Upper lobe of right lung (tissue), 1 donor: ENCODE results near the gene INPP5F. TPM values are rescaled to one million over a fixed set of nuclear protein-coding genes. Genes with fewer than 3 reads are reported as not detected.

Experiments used
- ATAC-seq: fragments of 200-7000 bp; cut with Tn5 transposase; one replicate; pipeline ENCODE4 v1.9.1; 2020; ENCODE audit warnings: mild to moderate bottlenecking, moderate library complexity
- DNase-seq: peaks from one replicate; pipeline ENCODE4 v3.0.0-alpha.2; 2020
- H3K27ac ChIP-seq: fragments of 200-600 bp; one replicate; pipeline ENCODE4 v1.8.0; 2022
- H3K27me3 ChIP-seq: fragments of 200-600 bp; one replicate; pipeline ENCODE4 v1.8.0; 2022; ENCODE audit warnings: mild to moderate bottlenecking
- H3K36me3 ChIP-seq: fragments of 200-600 bp; one replicate; pipeline ENCODE4 v1.8.0; 2022
- H3K4me1 ChIP-seq: fragments of 200-600 bp; one replicate; pipeline ENCODE4 v1.8.0; 2022
- H3K4me3 ChIP-seq: fragments of 200-600 bp; one replicate; pipeline ENCODE4 v1.8.0; 2022; ENCODE audit warnings: mild to moderate bottlenecking
- H3K9me3 ChIP-seq: fragments of 200-600 bp; one replicate; pipeline ENCODE4 v1.8.0; 2022
- CTCF ChIP-seq: fragments of 200-600 bp; IDR thresholded peaks from one replicate; pipeline ENCODE4 v1.8.0; 2022; ENCODE audit warnings: antibody characterized with exemption
- intact Hi-C: fragments of 100-400 bp; cut with DNase I; formaldehyde crosslinking; loops from one replicate; pipeline ENCODE4 v1.11.0; 2022
- total RNA-seq: library from RNA; stranded (reverse); fragmentation: NEBNext Ultra II Directional; extraction: Animal tissue kit (Norgen Biotek cat#: 25700); gene quantifications from one replicate; pipeline ENCODE4 v1.2.1, GENCODE V29; 2021
- donor health status: DM: no; HTN: yes; CAD: no; lungs with severe emphysema.

The INPP5F gene
- total RNA-seq, 1 donor from 2014 or later = 13.9 TPM

DNA sequence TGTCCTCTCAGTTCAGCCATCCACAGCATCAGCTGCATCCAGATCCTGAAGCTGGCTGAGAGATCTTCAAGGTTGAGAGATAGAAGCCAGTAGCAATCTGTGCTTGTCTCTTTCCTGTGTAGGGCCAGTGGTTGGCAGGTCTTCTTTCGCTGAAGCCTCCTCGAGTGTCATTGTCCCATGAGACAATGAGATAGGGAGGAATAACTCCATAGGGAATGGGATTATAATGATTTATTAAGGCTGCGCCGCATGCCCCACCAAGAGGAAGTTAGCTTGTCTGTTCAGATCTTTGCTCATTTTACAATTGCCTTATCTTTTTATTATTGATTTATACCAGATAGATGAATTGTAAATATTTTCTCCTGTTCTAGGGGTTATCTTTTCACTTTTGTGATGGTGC is 85.3 kb downstream of the INPP5F start:
- no peak for TF ChIP-seq CTCF
- Histone ChIP-seq H3K27ac (no peak overlapping the region), H3K4me3 (no peak overlapping the region), H3K27me3 (no peaks in the 10 kb centered on the region), H3K4me1 (no peaks in the 10 kb centered on the region), H3K9me3 (no peaks in the 10 kb centered on the region), H3K36me3 (peaks cover 12% of the 10 kb centered on the region)
- DNase-seq = no peak
- ATAC-seq = no peak
- intact Hi-C loops = no loop called here

DNA sequence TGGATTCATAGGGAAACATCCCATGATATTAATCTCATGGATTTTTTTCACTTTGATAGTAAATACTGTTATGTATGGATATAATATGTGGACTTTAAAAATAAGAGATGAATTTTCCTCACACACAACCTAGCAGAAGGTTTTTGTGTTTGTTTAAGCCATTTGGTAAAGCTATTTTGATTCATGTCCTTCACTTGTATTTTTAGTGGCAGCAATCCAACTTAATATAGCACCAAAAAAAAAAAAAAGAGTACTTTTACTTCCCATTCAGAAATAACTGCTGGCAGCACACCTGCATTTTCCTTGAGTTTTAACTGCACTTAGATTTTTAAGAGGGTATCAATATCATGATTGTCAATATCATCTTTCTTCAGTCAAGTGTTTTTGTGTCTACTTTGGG is 86.8 kb downstream of the INPP5F start:
- ATAC-seq = no peak
- Histone ChIP-seq H3K4me1 (no peaks in the 10 kb centered on the region), H3K9me3 (no peaks in the 10 kb centered on the region), H3K27me3 (no peaks in the 10 kb centered on the region), H3K27ac (no peak overlapping the region), H3K4me3 (no peak overlapping the region), H3K36me3 (peaks cover 10% of the 10 kb centered on the region)
- TF ChIP-seq CTCF = no peak
- intact Hi-C loops = no loop called here
- no peak for DNase-seq

DNA sequence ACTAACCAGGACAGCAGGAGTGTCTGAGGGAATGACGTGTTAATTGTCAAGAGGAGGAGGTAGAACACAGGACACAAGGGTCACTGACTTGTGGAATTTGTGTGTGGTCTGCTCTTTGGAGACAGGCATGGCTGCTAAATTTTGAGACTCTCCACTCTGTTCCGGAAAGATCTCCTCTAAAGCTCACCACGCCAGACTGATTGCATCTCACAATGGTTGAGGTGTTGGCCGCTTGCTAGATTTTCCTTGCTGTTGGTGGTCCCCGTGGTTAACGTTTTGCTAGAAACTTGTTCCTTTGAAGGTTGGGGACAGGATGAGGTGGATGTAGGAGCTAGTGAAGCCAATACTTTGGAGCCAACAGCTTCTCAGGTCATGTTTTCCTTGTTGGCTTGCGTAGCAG is 89.8 kb downstream of the INPP5F start:
- ATAC-seq (no peak), DNase-seq (no peak)
- no peak overlapping the region for H3K27ac ChIP-seq
- peaks cover 5% of the 10 kb centered on the region for H3K36me3 ChIP-seq
- no peak overlapping the region for H3K4me3 ChIP-seq
- H3K9me3 ChIP-seq = no peaks in the 10 kb centered on the region
- H3K27me3 ChIP-seq = no peaks in the 10 kb centered on the region
- TF ChIP-seq CTCF = no peak
- intact Hi-C loops = no loop called here
- no peaks in the 10 kb centered on the region for H3K4me1 ChIP-seq

DNA sequence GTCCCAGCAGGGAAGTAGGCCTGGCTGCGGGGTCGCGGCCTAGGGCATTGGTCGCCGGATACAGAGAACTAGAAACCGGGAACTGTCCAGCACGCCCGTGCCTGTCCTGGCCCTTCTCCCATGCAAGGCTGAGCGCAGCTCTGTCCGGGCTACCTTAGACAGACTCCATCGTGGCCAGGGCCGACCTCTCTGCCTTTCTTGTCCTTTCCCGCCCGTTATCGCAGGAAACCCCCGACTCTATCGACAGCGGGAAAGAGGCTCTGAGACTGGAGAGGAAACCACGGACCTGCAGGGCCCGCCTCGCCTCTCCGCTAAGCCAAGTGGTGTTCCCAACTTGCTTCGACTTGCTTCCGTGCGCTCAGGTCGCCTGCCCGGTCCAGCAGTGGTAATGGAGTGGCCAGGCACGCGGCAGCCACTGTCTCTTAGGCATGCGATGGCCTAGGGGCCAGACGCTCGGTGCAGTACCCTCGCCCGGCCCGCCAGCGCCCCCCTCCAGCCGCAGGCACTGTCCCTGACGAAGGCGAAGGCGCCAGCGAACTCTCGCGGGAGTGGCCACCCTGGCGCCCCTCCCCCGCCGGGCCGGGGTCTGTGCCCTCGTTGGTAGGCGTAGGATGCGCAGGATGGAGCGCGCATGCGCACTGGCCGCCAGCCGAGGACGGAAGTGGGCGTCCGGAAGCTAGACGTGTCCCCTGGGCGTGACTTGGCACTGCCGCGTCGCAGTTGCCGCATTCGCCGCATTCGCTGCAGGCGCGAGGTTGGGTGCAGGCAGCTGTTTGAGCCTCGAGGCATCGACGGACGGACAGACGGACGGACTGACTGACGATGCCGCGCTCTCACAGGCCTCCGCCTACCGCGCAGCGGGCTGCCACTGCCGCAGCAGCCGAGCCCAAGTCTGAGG is 92.4 kb downstream of the INPP5F start:
- Histone ChIP-seq H3K4me3 (peak overlapping the region; percentile 17), H3K9me3 (no peaks in the 10 kb centered on the region), H3K27ac (no peak overlapping the region), H3K36me3 (peaks cover 6% of the 10 kb centered on the region), H3K4me1 (no peaks in the 10 kb centered on the region), H3K27me3 (no peaks in the 10 kb centered on the region)
- intact Hi-C loops = no loop called here
- DNase-seq (peak; percentile 74), ATAC-seq (peak; percentile 58)
- TF ChIP-seq CTCF = no peak

GRCh38 chr10:119818889-119819270 is 93.0 kb downstream of the INPP5F start:
- Histone ChIP-seq H3K9me3 (no peaks in the 10 kb centered on the region), H3K4me3 (no peak overlapping the region), H3K27me3 (no peaks in the 10 kb centered on the region), H3K36me3 (peaks cover 13% of the 10 kb centered on the region), H3K27ac (no peak overlapping the region), H3K4me1 (no peaks in the 10 kb centered on the region)
- DNase-seq (no peak), ATAC-seq (no peak)
- intact Hi-C loops = no loop called here
- no peak for TF ChIP-seq CTCF
